A673 (cell line): Measurements from ENCODE around the gene CENPF. TPM values are rescaled to one million over a fixed set of nuclear protein-coding genes. Genes with fewer than 3 reads are reported as not detected.

Source experiments
- BruUV-seq: library from RNA; stranded (reverse); fragments of 400-500 nt; replicated peaks from 2 replicates; lab custom pipeline; 2021; lab: Mats Ljungman, UMichigan
- CTCF ChIA-PET: fragments of 300-600 bp; sonication (Branson Sonifier 250); formaldehyde crosslinking; loops from one replicate; lab custom pipeline; 2022; ENCODE audit warnings: antibody characterized with exemption; lab: Charles Lee
- POLR2A ChIA-PET: fragments of 300-600 bp; sonication (Branson Sonifier 250); formaldehyde crosslinking; loops from one replicate; lab custom pipeline; 2022; ENCODE audit warnings: antibody characterized with exemption; ENCODE audit not compliant: low non-redundant PET; lab: Charles Lee
- DNase-seq: peaks from one replicate; pipeline ENCODE4 v3.0.0-alpha.2; 2015; ENCODE audit warnings: low spot score
- H3K27ac ChIP-seq: fragments of 200-600 bp; sonication (generic); 2 replicates; pipeline ENCODE4 v1.5.1; 2016; ENCODE audit warnings: mixed run types, low read depth, mild to moderate bottlenecking, mixed read lengths, antibody characterized with exemption, low read length; ENCODE audit not compliant: poor library complexity, severe bottlenecking
- H3K27me3 ChIP-seq: fragments of 200-600 bp; sonication (generic); replicated peaks from 2 replicates; pipeline ENCODE4 v1.6.1; 2017; ENCODE audit warnings: mixed run types, low read depth, mild to moderate bottlenecking, mixed read lengths, antibody characterized with exemption, low read length; ENCODE audit not compliant: insufficient read depth, poor library complexity
- H3K36me3 ChIP-seq: fragments of 200-600 bp; sonication (generic); 2 replicates; pipeline ENCODE4 v1.6.1; 2016; ENCODE audit warnings: mixed run types, mild to moderate bottlenecking, mixed read lengths, antibody characterized with exemption, low read length; ENCODE audit not compliant: insufficient read depth, poor library complexity, severe bottlenecking
- H3K4me1 ChIP-seq: fragments of 200-600 bp; sonication (generic); 2 replicates; pipeline ENCODE4 v1.6.1; 2017; ENCODE audit warnings: mixed run types, mild to moderate bottlenecking, mixed read lengths, antibody characterized with exemption, low read length; ENCODE audit not compliant: insufficient read depth, poor library complexity, severe bottlenecking
- H3K4me3 ChIP-seq: fragments of 200-600 bp; sonication (generic); 2 replicates; pipeline ENCODE4 v1.5.1; 2016; ENCODE audit warnings: low read depth, mixed run types, mild to moderate bottlenecking, mixed read lengths, low read length; ENCODE audit not compliant: poor library complexity, severe bottlenecking
- H3K9me3 ChIP-seq: fragments of 200-600 bp; sonication (generic); 2 replicates; pipeline ENCODE4 v1.6.1; 2016; ENCODE audit warnings: mixed run types, low read depth, mild to moderate bottlenecking, mixed read lengths, antibody characterized with exemption, low read length; ENCODE audit not compliant: poor library complexity, severe bottlenecking
- EZH2 ChIP-seq: fragments of 200-600 bp; sonication (generic); IDR thresholded peaks from 2 replicates; pipeline ENCODE4 v1.6.1; 2017; ENCODE audit warnings: borderline replicate concordance, low read depth, mild to moderate bottlenecking, mixed read lengths, antibody characterized with exemption, low read length; ENCODE audit not compliant: poor library complexity, severe bottlenecking
- intact Hi-C: fragments of 100-400 bp; cut with micrococcal nuclease; formaldehyde crosslinking; loops from one replicate; pipeline ENCODE4 v1.10.0; 2022; ENCODE audit not compliant: unreplicated experiment
- total RNA-seq: library from RNA; stranded (reverse); gene quantifications from 2 replicates; pipeline ENCODE4 v1.2.3, GENCODE V29; 2021
- TF ChIP-seq, protein P1 (sequence below): fragments of 300-800, 200-600 bp; sonication (generic); conservative IDR thresholded peaks from 2 replicates; pipeline ENCODE4 v1.5.1; 2017; ENCODE audit warnings: low read depth, mild to moderate bottlenecking, antibody characterized with exemption, low read length, moderate library complexity, mixed read lengths

The CENPF gene
- total RNA-seq, 1 experiment from 2014 or later = 273 TPM

DNA sequence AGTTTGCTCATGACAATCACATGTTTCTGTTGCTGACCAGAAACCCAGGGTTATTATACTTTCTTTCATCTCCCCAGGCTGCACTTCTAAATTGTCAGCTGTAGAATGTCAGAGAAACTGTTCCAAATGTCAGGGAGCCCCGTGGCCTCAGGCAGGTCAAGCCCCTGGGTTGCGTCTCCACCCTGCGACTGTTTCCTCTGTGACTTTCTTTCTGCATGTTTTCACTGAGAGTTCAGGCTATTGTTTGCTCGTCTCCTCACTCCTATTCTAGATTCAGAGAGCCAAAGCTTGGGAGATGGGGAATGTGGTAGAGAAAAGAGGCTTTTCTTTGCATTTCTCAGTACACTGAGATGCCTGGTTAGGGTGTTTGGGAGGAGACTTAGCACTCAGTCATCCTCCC lies 97.4 kb downstream of the CENPF start:
- Histone ChIP-seq H3K36me3 (no peaks in the 10 kb centered on the region), H3K27ac (no peak overlapping the region), H3K4me3 (no peak overlapping the region), H3K4me1 (no peaks in the 10 kb centered on the region), H3K9me3 (no peaks in the 10 kb centered on the region), H3K27me3 (no peaks in the 10 kb centered on the region)
- no TSS peak for BruUV-seq
- CTCF ChIA-PET = no interaction called here
- TF ChIP-seq EZH2 = no peak
- TF ChIP-seq, protein P1, sequence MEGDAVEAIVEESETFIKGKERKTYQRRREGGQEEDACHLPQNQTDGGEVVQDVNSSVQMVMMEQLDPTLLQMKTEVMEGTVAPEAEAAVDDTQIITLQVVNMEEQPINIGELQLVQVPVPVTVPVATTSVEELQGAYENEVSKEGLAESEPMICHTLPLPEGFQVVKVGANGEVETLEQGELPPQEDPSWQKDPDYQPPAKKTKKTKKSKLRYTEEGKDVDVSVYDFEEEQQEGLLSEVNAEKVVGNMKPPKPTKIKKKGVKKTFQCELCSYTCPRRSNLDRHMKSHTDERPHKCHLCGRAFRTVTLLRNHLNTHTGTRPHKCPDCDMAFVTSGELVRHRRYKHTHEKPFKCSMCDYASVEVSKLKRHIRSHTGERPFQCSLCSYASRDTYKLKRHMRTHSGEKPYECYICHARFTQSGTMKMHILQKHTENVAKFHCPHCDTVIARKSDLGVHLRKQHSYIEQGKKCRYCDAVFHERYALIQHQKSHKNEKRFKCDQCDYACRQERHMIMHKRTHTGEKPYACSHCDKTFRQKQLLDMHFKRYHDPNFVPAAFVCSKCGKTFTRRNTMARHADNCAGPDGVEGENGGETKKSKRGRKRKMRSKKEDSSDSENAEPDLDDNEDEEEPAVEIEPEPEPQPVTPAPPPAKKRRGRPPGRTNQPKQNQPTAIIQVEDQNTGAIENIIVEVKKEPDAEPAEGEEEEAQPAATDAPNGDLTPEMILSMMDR = no peak
- no peak for DNase-seq
- POLR2A ChIA-PET = no interaction called here
- intact Hi-C loops = no loop called here

DNA sequence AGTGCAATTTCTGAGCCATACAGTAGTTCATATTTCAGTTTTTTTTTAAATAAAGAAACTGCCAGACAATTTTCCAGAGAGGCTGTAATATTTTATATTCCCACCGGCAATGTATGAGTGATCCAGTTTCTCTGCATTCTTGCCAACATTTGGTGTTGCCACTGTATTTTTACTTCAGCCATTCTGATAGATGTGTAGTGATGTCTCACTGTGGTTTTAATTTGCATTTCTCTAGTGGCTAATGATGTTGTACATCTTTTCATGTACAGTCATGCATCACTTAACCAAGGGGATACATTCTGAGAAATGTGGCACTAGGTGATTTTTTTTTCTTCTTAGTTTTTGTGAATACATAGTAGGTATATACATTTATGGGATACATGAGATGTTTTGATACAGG lies 99.6 kb downstream of the CENPF start:
- Histone ChIP-seq H3K4me1 (no peaks in the 10 kb centered on the region), H3K27ac (no peak overlapping the region), H3K4me3 (no peak overlapping the region), H3K27me3 (no peaks in the 10 kb centered on the region), H3K9me3 (no peaks in the 10 kb centered on the region), H3K36me3 (no peaks in the 10 kb centered on the region)
- CTCF ChIA-PET = no interaction called here
- TF ChIP-seq, protein P1 = no peak
- POLR2A ChIA-PET = no interaction called here
- no peak for DNase-seq
- BruUV-seq = no TSS peak
- intact Hi-C loops = no loop called here

DNA sequence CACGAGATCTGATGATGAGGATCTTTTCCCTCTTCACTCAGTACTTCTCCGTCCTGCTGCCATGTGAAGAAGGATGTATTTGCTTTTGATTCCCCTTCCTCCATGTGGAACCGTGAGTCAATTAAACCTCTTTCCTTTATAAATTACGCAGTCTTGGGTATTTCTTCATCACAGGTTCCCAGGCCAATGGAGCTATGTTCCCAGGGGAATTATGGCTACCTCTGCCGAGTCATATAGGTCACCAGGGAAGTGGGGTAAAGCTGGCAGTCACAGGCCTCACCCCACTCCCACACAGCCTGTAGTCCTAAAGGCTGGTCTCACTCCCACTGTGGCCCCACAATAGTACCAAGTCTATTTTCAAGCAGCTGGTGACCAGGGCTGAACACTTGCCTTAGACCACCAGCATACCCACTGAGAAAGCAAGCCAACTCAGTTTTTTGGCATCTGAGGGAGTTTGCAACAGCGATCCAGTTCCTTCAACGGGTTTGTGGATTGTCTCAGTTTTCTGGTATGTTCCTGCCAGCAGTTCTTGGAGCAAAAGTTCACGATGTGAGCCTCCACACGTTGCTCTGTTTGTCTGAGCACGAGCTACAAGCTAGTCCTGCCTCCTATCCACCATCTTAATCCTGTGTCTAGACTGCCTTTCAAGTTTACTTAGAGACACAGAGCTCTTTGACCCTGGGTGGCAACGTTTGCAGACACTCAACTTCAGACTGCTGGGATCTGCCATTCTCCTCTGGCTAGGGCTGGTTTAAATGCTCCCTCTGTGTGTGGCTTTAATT lies 104.5 kb downstream of the CENPF start:
- H3K36me3 ChIP-seq = no peaks in the 10 kb centered on the region
- H3K4me1 ChIP-seq = no peaks in the 10 kb centered on the region
- no peak for DNase-seq
- H3K4me3 ChIP-seq = no peak overlapping the region
- no peak overlapping the region for H3K27ac ChIP-seq
- peaks cover 8% of the 10 kb centered on the region for H3K27me3 ChIP-seq
- BruUV-seq = no TSS peak
- no peaks in the 10 kb centered on the region for H3K9me3 ChIP-seq
- no peak for TF ChIP-seq EZH2
- TF ChIP-seq, protein P1 = no peak
- intact Hi-C loops = no loop called here
- ChIA-PET POLR2A (no interaction called here), CTCF (no interaction called here)
